Brain microvascular endothelial cell (primary cell): ENCODE results near the gene CSF2RB.

ENCODE experiments used
- DNase-seq: peaks from one replicate; pipeline ENCODE4 v3.0.0-alpha.2; 2020
- H3K27ac ChIP-seq: fragments of 250-450 bp; sonication (Bioruptor Pico); 2 replicates; pipeline ENCODE4 v1.5.1; 2020; ENCODE audit warnings: mild to moderate bottlenecking, moderate library complexity
- H3K27me3 ChIP-seq: fragments of 250-450 bp; sonication (Bioruptor Pico); replicated peaks from 2 replicates; pipeline ENCODE4 v1.5.1; 2020; ENCODE audit warnings: mild to moderate bottlenecking
- H3K36me3 ChIP-seq: fragments of 250-450 bp; sonication (Bioruptor Pico); replicated peaks from 2 replicates; pipeline ENCODE4 v1.5.1; 2020; ENCODE audit warnings: mild to moderate bottlenecking
- H3K4me3 ChIP-seq: 2 replicates; pipeline ENCODE4 v1.5.1; 2011; ENCODE audit warnings: low read depth, mild to moderate bottlenecking, control low read depth, low read length, moderate library complexity
- CTCF ChIP-seq: IDR thresholded peaks from 2 replicates; pipeline ENCODE4 v1.5.1; 2011; ENCODE audit warnings: low read depth, mild to moderate bottlenecking, moderate library complexity, low read length, control low read depth, inconsistent platforms; ENCODE audit errors: missing control alignments
- in situ Hi-C: cut with HindIII; loops from 2 replicates; pipeline ENCODE4 v1.10.0; 2017; ENCODE audit warnings: low sequenced_read_pairs, low pct_ligation_motif_present

CSF2RB gene

GRCh38 chr22:36904260-36904880, 9.1 kb upstream of the CSF2RB start:
- peak; percentile 12 for TF ChIP-seq CTCF
- Histone ChIP-seq H3K36me3 (no peaks in the 10 kb centered on the region), H3K27ac (no peak overlapping the region), H3K4me3 (no peak overlapping the region), H3K27me3 (no peaks in the 10 kb centered on the region)
- no peak for DNase-seq
- in situ Hi-C loops: no loop called here

GRCh38 chr22:36907253-36908195, 5.9 kb upstream of the CSF2RB start:
- no peaks in the 10 kb centered on the region for H3K27me3 ChIP-seq
- TF ChIP-seq CTCF: no peak
- in situ Hi-C loops: no loop called here

GRCh38 chr22:36910461-36910860, 3.0 kb upstream of the CSF2RB start:
- no peaks in the 10 kb centered on the region for H3K36me3 ChIP-seq
- in situ Hi-C loops: no loop called here
- DNase-seq: no peak
- no peaks in the 10 kb centered on the region for H3K27me3 ChIP-seq
- TF ChIP-seq CTCF: no peak
- H3K27ac ChIP-seq: no peak overlapping the region
- no peak overlapping the region for H3K4me3 ChIP-seq

More at GRCh38 chr22:36907253-36908195, 5.9 kb upstream of the CSF2RB start:
- no peak overlapping the region for H3K27ac ChIP-seq
- no peaks in the 10 kb centered on the region for H3K36me3 ChIP-seq
- DNase-seq: no peak
- H3K4me3 ChIP-seq: no peak overlapping the region

GRCh38 chr22:36911887-36912661, 1.4 kb upstream of the CSF2RB start:
- no peaks in the 10 kb centered on the region for H3K36me3 ChIP-seq
- H3K27me3 ChIP-seq: no peaks in the 10 kb centered on the region
- no peak for TF ChIP-seq CTCF
- no peak overlapping the region for H3K4me3 ChIP-seq
- in situ Hi-C loops: no loop called here
- H3K27ac ChIP-seq: no peak overlapping the region
- DNase-seq: no peak

- no peak overlapping the region for H3K4me3 ChIP-seq
- DNase-seq: no peak
- no peak for TF ChIP-seq CTCF
- no peaks in the 10 kb centered on the region for H3K36me3 ChIP-seq
- in situ Hi-C loops: no loop called here
- H3K27ac ChIP-seq: no peak overlapping the region
- H3K27me3 ChIP-seq: no peaks in the 10 kb centered on the region
These were observed 568 bp upstream of the CSF2RB start for GRCh38 chr22:36912694-36913426.
